Measurements from ENCODE around the gene FRMD8.
"Not testable (repeated sequence)": the region's sequence is repeated elsewhere in the genome, so short reads cannot be mapped to it uniquely, and the experiment has no call there.

The FRMD8 gene

DNA sequence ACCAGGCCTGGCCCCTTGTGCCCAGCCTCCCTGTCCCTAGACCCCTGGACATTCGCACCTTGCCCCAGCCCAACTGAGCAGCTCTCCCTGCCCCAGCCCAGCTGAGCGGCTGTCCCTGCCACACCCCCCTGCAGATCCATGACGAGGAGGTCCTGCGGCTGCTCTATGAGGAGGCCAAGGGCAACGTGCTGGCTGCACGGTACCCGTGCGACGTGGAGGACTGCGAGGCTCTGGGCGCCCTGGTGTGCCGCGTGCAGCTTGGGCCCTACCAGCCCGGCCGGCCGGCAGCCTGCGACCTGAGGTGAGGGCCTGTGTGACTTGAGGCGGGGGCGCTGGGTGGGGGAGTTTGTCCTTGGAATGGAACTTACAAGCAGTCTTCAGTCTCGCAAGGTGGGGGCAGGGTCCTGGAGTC, 7.7 kb downstream of the FRMD8 start:
- no peak for DNase-seq

DNA sequence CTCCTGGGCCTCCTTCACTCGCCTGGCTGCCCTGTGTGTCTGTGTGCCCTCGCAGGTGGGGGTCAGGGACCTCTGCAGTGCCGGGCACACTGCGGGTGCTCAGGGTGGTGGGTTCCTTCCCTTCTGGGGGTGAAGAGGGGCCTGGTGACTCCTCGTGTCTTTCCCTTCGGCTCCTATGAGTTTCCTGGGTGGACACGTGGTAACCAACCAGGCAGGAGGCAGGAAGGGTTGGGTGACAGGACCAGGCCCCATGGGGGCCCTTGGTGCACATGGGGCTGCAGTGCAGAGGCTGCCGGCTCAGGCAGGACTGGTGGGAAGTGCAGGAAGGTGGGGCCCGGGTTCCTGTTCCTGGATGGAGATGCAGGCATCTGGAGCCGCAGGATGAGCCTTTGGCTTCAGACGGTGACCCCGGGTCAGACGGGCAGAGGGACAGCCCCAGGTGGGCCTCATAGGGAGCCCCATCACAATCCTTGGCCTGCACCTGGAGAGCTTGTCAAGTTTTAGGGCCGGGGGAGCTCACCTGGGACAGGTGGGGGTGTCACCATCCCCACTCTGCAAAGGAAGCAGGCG, 9.6 kb downstream of the FRMD8 start:
- DNase-seq: no peak

- no peak for DNase-seq
Observed at GRCh38 chr11:65396769-65397745, 10.6 kb downstream of the FRMD8 start.

DNA sequence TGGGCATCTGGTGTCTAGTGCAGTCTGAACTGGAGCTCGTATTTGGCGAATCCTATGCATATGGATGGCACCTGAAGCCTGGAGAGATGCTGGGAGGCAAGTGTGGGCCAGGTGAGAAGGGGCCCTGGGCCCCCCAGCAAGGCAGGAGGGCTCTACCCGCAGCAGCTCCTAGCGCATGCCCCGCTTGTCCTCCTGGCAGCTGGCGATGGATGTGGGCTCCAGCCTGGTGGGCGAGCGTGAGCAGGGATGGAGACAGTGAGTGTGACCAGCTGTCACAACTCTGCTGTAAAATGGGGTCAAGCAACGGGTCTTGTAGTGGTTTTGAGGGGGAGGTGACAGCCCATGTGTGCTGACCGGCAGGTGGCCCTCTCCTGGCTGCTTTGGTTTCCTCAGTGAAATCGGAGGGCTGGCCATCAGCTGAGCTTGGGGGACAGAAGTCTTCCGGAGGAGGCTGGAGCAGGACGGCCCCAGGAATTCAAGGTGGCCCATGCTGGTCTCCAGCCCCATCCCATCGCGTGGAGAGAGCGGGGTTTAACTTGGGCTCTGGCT, 12.0 kb downstream of the FRMD8 start:
- DNase-seq: no peak

DNA sequence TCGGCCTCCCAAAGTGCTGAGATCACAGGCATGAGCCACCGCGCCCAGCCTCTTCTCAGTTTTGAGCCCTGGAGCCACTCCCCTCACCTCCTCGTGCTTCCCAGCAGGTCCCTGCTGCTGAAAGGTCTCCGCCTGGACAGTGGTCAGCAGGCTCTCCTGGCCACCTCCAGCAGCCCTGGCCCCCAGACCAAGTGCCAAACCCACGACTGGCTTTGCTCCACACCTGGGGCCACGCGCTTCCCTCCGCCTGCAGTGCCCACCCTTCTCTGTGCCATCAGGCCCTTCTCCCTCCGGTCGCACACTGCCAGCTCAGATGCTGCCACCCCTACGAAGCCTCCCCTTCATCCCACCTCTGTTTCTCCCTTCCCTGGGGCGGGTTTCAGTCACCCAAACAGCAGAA, 12.8 kb downstream of the FRMD8 start:
- no peak for DNase-seq

GRCh38 chr11:65399845-65400244, 13.4 kb downstream of the FRMD8 start:
- DNase-seq: no peak

DNA sequence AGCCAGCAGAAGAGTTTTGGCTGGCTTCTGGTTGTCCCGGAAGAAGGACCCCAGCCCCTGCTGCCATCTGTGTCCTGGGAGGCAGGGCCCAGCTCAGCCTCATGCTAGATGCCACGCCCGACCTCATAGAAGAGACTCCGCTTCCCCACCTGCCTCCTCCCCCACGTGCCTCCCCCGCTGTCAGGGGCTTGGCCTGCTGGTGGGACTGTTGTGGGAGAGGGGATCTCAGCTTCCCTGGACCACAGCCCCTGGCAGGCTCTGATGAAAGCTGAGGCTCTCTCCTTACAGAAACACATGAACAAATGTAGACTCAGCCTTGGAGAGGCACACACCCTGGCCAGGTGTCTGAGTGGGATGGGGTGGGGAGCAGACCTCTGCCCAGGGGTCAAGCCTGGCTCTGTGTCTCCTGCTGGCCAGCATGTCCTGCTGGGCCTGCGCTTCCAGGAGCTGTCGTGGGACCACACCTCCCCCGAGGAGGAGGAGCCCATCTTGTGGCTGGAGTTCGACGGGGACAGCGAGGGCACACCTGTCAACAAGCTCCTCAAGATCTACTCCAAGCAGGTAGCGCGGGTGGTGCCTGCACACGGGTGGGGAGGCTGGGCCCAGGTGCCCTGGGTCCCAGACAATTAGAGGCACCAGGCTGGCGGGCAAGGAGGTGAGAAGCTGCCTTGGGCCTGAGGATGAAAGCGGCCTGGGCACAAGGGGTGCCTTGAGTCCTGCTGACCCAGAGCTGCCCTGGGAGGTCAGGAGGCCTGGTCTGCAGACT, 14.1 kb downstream of the FRMD8 start:
- DNase-seq: no peak

GRCh38 chr11:65401073-65401802, 14.8 kb downstream of the FRMD8 start:
- DNase-seq: no peak

DNA sequence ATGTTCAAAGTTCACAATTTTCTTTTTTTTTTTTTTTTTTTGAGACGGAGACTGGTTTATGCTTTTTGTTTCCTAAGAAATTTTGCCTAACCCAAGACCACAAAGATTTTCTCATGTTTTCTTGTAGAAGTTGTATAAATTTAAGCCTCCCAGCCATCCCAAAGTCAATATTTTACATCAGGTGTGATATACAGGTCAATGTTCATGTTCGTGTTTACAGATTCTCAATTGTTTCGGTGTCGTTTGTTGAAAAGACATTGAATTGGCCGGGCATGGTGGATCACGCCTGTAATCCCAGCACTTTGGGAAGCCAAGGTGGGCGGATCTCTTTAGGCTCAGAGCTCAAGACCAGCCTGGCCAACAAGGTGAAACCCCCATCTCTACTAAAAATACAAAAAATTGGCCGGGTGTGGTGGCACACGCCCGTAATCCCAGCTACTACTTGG, 15.4 kb downstream of the FRMD8 start:
- DNase-seq: no peak

DNA sequence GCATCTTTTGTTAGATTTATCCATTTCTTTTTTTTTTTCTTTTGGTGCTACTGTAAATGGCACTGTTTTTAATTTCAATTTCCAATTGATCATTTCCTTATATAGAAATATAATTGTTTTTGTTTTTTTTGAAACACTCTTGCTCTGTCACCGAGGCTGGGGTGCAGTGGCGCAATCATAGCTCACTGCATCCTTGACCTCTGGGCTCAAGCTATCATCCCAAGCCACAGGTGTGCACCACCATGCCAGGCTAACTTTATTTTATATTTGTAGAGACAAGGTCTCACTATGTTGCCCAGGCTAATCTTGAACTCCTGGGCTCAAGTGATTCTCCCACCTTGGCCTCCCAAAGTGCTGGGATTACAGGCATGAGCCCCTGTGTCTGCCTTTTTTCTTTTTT, 16.4 kb downstream of the FRMD8 start:
- DNase-seq: no peak

GRCh38 chr11:65403607-65404121, 17.2 kb downstream of the FRMD8 start:
- DNase-seq: no peak

- no peak for DNase-seq
Observed at GRCh38 chr11:65404210-65404609, 17.8 kb downstream of the FRMD8 start.

DNA sequence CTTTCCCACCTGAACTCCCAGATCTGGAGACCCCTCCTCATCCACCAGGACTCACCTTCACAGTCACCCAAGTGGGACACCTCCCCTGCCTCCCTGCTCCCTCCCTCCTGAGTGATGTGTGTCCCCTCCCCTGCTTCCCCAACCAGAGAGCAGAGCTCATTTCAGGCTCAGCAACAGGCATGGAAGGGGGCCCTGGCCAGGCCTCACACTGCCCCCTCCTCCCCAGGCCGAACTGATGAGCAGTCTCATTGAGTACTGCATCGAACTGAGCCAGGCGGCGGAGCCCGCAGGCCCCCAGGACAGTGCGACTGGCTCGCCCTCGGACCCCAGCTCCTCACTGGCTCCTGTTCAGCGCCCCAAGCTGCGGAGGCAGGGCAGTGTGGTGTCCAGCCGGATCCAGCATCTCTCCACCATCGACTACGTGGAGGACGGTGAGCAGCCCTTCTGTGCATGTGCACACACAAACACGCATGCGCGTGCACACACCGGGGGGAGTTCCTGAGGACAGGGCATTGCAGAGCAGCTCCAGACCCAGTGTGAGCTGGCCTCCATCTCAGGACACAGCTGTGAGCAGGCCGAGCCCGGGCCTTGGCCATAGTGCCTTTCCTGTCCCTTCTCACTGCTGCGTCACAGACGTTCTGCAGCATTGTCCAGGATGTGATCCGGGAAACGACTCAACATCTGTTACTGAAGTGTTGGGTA, 18.4 kb downstream of the FRMD8 start:
- DNase-seq: no peak

- no peak for DNase-seq
Observed at GRCh38 chr11:65410936-65411680, 24.7 kb downstream of the FRMD8 start.

DNA sequence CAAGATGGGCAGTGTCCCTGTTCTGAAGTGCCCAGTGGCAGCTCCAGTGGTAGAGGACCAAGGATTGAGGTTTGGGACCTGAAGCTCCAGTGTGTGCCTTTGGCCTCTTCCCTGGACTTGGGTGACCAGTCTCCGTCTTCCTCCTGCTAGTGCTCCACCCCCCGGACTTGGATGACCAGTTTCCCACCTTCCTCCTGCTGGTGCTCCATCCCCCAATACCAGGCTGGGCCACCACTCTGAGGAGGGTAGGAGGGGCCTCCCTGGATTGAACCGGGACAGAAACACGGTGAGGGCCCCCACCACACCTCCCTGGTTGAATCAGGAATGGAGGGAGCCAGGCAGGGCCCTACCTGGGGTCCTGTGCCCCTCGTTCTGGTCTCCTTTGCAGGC, 25.2 kb downstream of the FRMD8 start:
- no peak for DNase-seq

- DNase-seq: no peak
Observed at GRCh38 chr11:65412271-65413076, 26.0 kb downstream of the FRMD8 start.

GRCh38 chr11:65413077-65413664, 26.7 kb downstream of the FRMD8 start:
- not testable (repeated sequence) for DNase-seq

DNA sequence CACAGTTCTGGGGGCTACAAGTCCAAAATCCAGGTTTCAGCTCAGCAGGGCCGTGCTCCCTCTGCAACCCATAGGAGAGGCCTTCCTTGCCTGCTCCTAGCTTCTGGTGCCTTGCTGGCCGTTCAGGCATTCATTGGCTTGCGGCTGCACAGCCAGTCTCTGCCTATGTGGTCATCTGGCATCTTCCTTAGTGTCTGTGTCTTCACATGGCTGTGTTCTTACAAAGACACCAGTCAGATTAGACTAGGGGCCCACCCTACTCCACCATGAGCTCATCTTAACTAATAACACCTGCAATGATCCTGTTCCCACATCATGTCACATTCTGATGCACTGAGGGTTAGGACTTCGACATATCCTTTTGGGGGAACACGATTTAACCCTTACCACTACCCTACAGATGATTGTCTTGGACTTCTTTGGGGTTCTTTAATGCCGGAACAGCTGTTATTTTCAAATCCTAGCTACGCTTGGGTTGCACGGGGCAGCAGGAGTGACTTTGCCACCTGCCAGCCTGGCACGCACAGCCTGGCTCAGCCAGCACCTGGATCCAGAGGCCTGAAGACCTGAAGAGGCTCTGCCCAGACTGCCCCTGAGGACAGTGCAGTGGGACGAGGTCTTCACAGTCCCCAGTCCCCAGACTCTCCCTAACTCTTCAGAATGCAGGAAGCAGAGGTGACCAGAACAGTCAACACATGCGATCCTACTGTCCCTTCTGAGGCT, 28.5 kb downstream of the FRMD8 start:
- DNase-seq: no peak
